PFSK-1 (cell line): ENCODE results near the gene GRB2.

Experiments
- POLR2AphosphoS5 ChIP-seq: IDR thresholded peaks from 2 replicates; pipeline ENCODE4 v1.6.1; 2012; ENCODE audit warnings: low read depth, mild to moderate bottlenecking, control low read depth, low read length, moderate library complexity
- REST ChIP-seq, 2 experiments: IDR thresholded peaks; 2 replicates each; pipeline versions ENCODE4 v1.6.1 to v1.8.0; 2011 to 2012; ENCODE audit warnings: low read depth in 2 of 2, low read length in 2 of 2, control low read depth in 1 of 2, inconsistent platforms in 1 of 2, mild to moderate bottlenecking in 1 of 2, moderate library complexity in 1 of 2; ENCODE audit not compliant: insufficient read depth in 1 of 2
- TAF1 ChIP-seq: IDR thresholded peaks from 2 replicates; pipeline ENCODE4 v1.6.1; 2012; ENCODE audit warnings: low read length, control low read depth, borderline replicate concordance; ENCODE audit not compliant: insufficient read depth

- TF ChIP-seq REST (IDR thresholded peaks at IDR 0.05; ENCODE audit: insufficient read depth in 1 of 2, low read depth in 2 of 2, low read length in 2 of 2), result no peak
- TF ChIP-seq POLR2AphosphoS5, result no peak
- TF ChIP-seq TAF1, result no peak
These were observed 64.8 kb downstream of the GRB2 start for GRCh38 chr17:75340631-75341030.
